Kidney (tissue), 14 donors: ENCODE results near the gene LIPH. TPM values are rescaled to one million over a fixed set of nuclear protein-coding genes. Genes with fewer than 3 reads are reported as not detected.
A peak's percentile ranks its signal among the peaks of the same experiment; 100 is the strongest.
"Not testable (repeated sequence)": the region's sequence is repeated elsewhere in the genome, so short reads cannot be mapped to it uniquely, and the experiment has no call there.

Source experiments
- DNase-seq, 5 donors: peaks; one replicate each; pipeline ENCODE4 v3.0.0-alpha.2; 2013 to 2020
- FAIRE-seq: peaks from 2 replicates; lab custom pipeline; 2012; peaks lifted over from hg19 to GRCh38; lab: Jason Lieb, UNC
- H3K27ac ChIP-seq, 2 donors: one replicate each; pipeline ENCODE4 v1.7.0; 2013; ENCODE audit warnings: low read depth in 2 of 2, low read length in 2 of 2, inconsistent platforms in 1 of 2
- H3K27me3 ChIP-seq: one replicate; pipeline ENCODE4 v1.7.1; 2013; ENCODE audit warnings: low read length, inconsistent platforms; ENCODE audit not compliant: control insufficient read depth, insufficient read depth
- H3K36me3 ChIP-seq, 3 donors: one replicate each; pipeline versions ENCODE4 v1.7.0 to v1.7.1; 2013; ENCODE audit warnings: low read length in 3 of 3, control low read depth in 1 of 3, inconsistent platforms in 1 of 3; ENCODE audit not compliant: insufficient read depth in 3 of 3, control insufficient read depth in 2 of 3
- H3K4me1 ChIP-seq, 3 donors: one replicate each; pipeline versions ENCODE4 v1.7.0 to v1.7.1; 2013; ENCODE audit warnings: low read length in 3 of 3, inconsistent platforms in 1 of 3, low read depth in 1 of 3; ENCODE audit not compliant: control insufficient read depth in 2 of 3, insufficient read depth in 2 of 3
- H3K4me3 ChIP-seq, 3 donors: one replicate each; pipeline versions ENCODE4 v1.7.0 to v1.8.1; 2013; ENCODE audit warnings: low read length in 3 of 3, control low read depth in 1 of 3, inconsistent platforms in 1 of 3
- H3K9ac ChIP-seq, 3 donors: one replicate each; pipeline versions ENCODE4 v1.7.0 to v1.7.1; 2013; ENCODE audit warnings: low read length in 3 of 3, control low read depth in 1 of 3, inconsistent platforms in 1 of 3
- H3K9me3 ChIP-seq, 3 donors: one replicate each; pipeline versions ENCODE4 v1.7.0 to v1.7.1; 2013; ENCODE audit warnings: low read length in 3 of 3, control low read depth in 1 of 3, inconsistent platforms in 1 of 3; ENCODE audit not compliant: control insufficient read depth in 2 of 3, insufficient read depth in 1 of 3
- intact Hi-C: fragments of 100-400 bp; cut with DNase I; formaldehyde crosslinking; loops from one replicate; pipeline ENCODE4 v1.11.1; 2022
- polyA plus RNA-seq: library from polyadenylated mRNA; stranded (reverse); fragments of 350-450 nt; fragmentation: Illumina TruSeq; extraction: RNeasy Lipid Tissue Mini Kit (QIAGEN cat#74804); gene quantifications from one replicate; pipeline ENCODE4 v1.2.3, GENCODE V29; 2014; ENCODE audit warnings: low read depth, low replicate concordance; ENCODE audit not compliant: insufficient read depth
- total RNA-seq: library from RNA; stranded (reverse); fragmentation: NEBNext Ultra II Directional; extraction: Animal tissue kit (Norgen Biotek cat#: 25700); gene quantifications from one replicate; pipeline ENCODE4 v1.2.1, GENCODE V29; 2021
- TF ChIP-seq, protein P1 (sequence below): IDR thresholded peaks from 3 replicates; pipeline ENCODE4 v1.5.1; 2012; ENCODE audit warnings: mild to moderate bottlenecking, moderate library complexity, borderline replicate concordance; ENCODE audit not compliant: insufficient read depth; ENCODE audit errors: extremely low read depth
- donor health status: control.
- donor health status: control.
- donor health status: control.
- donor health status: control.
- donor health status: control.
- donor health status: DM: yes; HTN: yes; CAD: no.
- donor health status: Normal renal cell carcinoma (clear cell type).

The LIPH gene
- total and polyA plus RNA-seq, 2 donors from 2014 or later: 3.2 to 14.7 TPM

DNA sequence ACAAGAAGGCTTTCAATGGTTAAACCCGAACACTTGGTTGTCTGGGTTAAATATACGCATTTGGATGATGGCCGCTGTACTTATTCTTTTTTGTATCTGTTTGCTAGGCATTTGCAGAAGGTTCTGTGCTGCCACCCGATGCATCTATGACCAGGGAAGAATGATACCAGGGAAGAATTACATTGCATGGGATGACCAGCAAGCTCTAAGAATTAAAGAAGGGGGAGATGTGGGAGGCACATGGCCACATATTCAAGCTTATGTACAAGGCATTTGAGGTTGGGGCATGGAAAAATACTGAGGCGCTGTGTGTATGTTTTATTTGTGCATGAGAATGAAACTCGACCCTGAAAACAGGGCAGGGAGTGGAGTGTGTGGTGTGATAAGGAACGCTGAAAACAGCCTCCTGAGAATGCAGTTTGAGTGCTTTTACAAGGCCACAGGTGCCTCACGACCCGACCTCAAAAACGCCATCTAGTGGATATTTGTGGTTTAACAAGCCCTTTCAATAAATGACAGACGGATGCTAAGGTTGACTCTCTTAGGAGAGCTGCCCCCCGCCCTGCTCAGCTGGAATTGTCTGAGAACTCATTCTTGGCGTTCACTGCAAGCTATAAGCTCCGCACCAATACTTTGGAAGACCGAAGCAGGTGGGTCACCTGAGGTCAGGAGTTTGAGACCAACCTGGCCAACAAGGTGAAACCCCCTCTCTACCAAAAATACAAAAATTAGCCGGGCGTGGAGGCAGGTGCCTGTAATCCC is 22.9 kb upstream of the LIPH start:
- H3K27ac ChIP-seq, H3K9ac ChIP-seq, intact Hi-C loops, H3K4me3 ChIP-seq, H3K36me3 ChIP-seq, FAIRE-seq, H3K9me3 ChIP-seq, H3K4me1 ChIP-seq, H3K27me3 ChIP-seq: not testable (repeated sequence)
- TF ChIP-seq, protein P1, sequence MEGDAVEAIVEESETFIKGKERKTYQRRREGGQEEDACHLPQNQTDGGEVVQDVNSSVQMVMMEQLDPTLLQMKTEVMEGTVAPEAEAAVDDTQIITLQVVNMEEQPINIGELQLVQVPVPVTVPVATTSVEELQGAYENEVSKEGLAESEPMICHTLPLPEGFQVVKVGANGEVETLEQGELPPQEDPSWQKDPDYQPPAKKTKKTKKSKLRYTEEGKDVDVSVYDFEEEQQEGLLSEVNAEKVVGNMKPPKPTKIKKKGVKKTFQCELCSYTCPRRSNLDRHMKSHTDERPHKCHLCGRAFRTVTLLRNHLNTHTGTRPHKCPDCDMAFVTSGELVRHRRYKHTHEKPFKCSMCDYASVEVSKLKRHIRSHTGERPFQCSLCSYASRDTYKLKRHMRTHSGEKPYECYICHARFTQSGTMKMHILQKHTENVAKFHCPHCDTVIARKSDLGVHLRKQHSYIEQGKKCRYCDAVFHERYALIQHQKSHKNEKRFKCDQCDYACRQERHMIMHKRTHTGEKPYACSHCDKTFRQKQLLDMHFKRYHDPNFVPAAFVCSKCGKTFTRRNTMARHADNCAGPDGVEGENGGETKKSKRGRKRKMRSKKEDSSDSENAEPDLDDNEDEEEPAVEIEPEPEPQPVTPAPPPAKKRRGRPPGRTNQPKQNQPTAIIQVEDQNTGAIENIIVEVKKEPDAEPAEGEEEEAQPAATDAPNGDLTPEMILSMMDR: peak; percentile 52
- DNase-seq: peak in 4 of 5 donors; percentile 47 to 85 (median 72)

DNA sequence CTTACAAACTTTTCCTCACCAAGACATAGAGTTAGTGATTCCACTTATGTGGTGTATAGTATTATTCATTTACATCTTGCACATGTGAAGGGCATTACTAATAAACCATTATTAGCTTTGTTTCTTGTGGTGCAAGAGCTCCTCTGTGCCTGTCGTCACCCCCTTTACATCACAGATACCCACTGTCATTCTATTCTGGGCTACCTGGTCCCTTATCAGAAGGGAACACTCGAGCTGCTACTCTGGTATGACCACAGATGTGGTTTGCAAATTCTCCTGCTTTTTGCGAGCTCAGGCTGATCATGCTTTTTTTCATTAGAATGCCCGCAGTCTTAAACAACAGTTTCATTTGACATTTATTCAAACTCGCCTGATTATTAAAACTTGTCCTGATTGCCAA is 19.8 kb upstream of the LIPH start:
- TF ChIP-seq, protein P1: no peak
- Histone ChIP-seq H3K27me3 (no peaks in the 10 kb centered on the region), H3K27ac (no peak overlapping the region), H3K36me3 (no peaks in the 10 kb centered on the region), H3K9me3 (no peaks in the 10 kb centered on the region), H3K9ac (no peak overlapping the region), H3K4me3 (no peak overlapping the region), H3K4me1 (peaks cover 0 to 2% (median 0%) of the 10 kb centered on the region in 3 donors)
- DNase-seq: no peak
- intact Hi-C loops: no loop called here
- FAIRE-seq: no peak

DNA sequence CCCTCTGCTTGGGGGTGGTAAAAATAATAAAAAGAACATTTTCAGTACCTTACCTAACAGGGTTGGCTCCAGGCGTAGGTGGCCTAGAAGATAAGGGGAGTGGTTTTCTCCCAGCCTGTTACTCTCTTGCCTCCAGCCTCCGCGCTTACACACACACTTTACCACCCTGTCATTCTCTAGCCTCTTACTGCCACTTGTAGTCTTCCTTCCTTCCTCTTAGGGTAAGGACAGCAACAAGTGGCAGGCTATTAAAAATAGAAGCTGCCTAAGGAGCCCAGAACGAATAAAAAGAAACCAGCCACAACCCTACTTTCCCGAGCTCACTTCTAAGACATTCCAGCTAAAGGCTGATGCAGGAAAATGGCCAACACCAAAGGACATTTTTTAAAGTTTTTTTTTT is 9.6 kb upstream of the LIPH start:
- H3K9ac ChIP-seq: no peak overlapping the region
- no peaks in the 10 kb centered on the region for H3K9me3 ChIP-seq
- DNase-seq (no peak), FAIRE-seq (no peak)
- H3K4me3 ChIP-seq: no peak overlapping the region
- H3K27me3 ChIP-seq: no peaks in the 10 kb centered on the region
- intact Hi-C loops: no loop called here
- no peak overlapping the region for H3K27ac ChIP-seq
- no peaks in the 10 kb centered on the region for H3K36me3 ChIP-seq
- TF ChIP-seq, protein P1: no peak
- H3K4me1 ChIP-seq: peaks cover 0 to 8% (median 7%) of the 10 kb centered on the region in 3 donors
